Neural progenitor cell (in vitro differentiated cells): Measurements from ENCODE around the gene ELAVL4. TPM values are rescaled to one million over a fixed set of nuclear protein-coding genes. Genes with fewer than 3 reads are reported as not detected.

ENCODE experiments used
- DNase-seq: peaks from one replicate; pipeline ENCODE4 v3.0.0-alpha.2; 2016; ENCODE audit warnings: low spot score
- H2AFZ ChIP-seq: fragments of 200-600 bp; sonication (generic); replicated peaks from 2 replicates; pipeline ENCODE4 v1.6.1; 2016; ENCODE audit warnings: antibody characterized with exemption
- H3F3A ChIP-seq: fragments of 200-600 bp; sonication (generic); 2 replicates; pipeline ENCODE4 v1.6.1; 2016; ENCODE audit warnings: antibody characterized with exemption, low read depth
- H3K27ac ChIP-seq: fragments of 200-600 bp; sonication (generic); 2 replicates; pipeline ENCODE4 v1.5.1; 2016; ENCODE audit warnings: mild to moderate bottlenecking
- H3K27me3 ChIP-seq: fragments of 200-600 bp; sonication (generic); 2 replicates; pipeline ENCODE4 v1.6.1; 2016; ENCODE audit warnings: mild to moderate bottlenecking, moderate library complexity
- H3K36me3 ChIP-seq: fragments of 200-600 bp; sonication (generic); 2 replicates; pipeline ENCODE4 v1.5.1; 2016
- H3K4me1 ChIP-seq: fragments of 200-600 bp; sonication (generic); 2 replicates; pipeline ENCODE4 v1.6.1; 2016; ENCODE audit warnings: mixed run types
- H3K4me2 ChIP-seq: fragments of 200-600 bp; sonication (generic); 2 replicates; pipeline ENCODE4 v1.6.1; 2016
- H3K4me3 ChIP-seq: fragments of 200-600 bp; sonication (generic); 2 replicates; pipeline ENCODE4 v1.5.1; 2016
- H3K79me2 ChIP-seq: fragments of 200-600 bp; sonication (generic); 2 replicates; pipeline ENCODE4 v1.6.1; 2016; ENCODE audit warnings: low read depth
- H3K9ac ChIP-seq: fragments of 200-600 bp; sonication (generic); 2 replicates; pipeline ENCODE4 v1.6.1; 2016
- H3K9me3 ChIP-seq: fragments of 200-600 bp; sonication (generic); 2 replicates; pipeline ENCODE4 v1.5.1; 2016; ENCODE audit warnings: low read depth
- H4K20me1 ChIP-seq: fragments of 200-600 bp; sonication (generic); 2 replicates; pipeline ENCODE4 v1.6.1; 2016; ENCODE audit warnings: low read depth
- H3K27ac Mint-ChIP-seq: 3 replicates; pipeline ENCODE4 v1.8.0; 2021; ENCODE audit warnings: mixed read lengths
- H3K27me3 Mint-ChIP-seq: 2 replicates; pipeline ENCODE4 v1.8.0; 2022; ENCODE audit warnings: low read depth, mild to moderate bottlenecking, inconsistent platforms, moderate library complexity, mixed read lengths; ENCODE audit not compliant: insufficient read depth
- H3K36me3 Mint-ChIP-seq: 3 replicates; pipeline ENCODE4 v1.8.0; 2021; ENCODE audit warnings: mixed read lengths
- H3K4me1 Mint-ChIP-seq: 3 replicates; pipeline ENCODE4 v1.8.0; 2021; ENCODE audit warnings: mixed read lengths
- H3K4me3 Mint-ChIP-seq: 3 replicates; pipeline ENCODE4 v1.8.0; 2021; ENCODE audit warnings: mild to moderate bottlenecking, moderate library complexity, mixed read lengths
- H3K9me3 Mint-ChIP-seq: 3 replicates; pipeline ENCODE4 v1.8.0; 2020; ENCODE audit warnings: mixed read lengths
- EZH2 ChIP-seq: fragments of 200-600 bp; sonication (generic); IDR thresholded peaks from 2 replicates; pipeline ENCODE4 v1.6.1; 2017; ENCODE audit warnings: antibody characterized with exemption, mild to moderate bottlenecking, moderate library complexity
- EZH2phosphoT487 ChIP-seq: fragments of 200-600 bp; sonication (generic); IDR thresholded peaks from 2 replicates; pipeline ENCODE4 v1.6.1; 2017; ENCODE audit warnings: antibody characterized with exemption
- total RNA-seq: library from RNA; depleted of rRNA; stranded (reverse); fragments of >200 nt; gene quantifications from 2 replicates; pipeline ENCODE4 v1.2.3, GENCODE V29; 2015; ENCODE audit warnings: low replicate concordance
- TF ChIP-seq, protein P1 (sequence below): fragments of 200-600 bp; sonication (generic); IDR thresholded peaks from 2 replicates; pipeline ENCODE4 v1.5.1; 2017; ENCODE audit warnings: antibody characterized with exemption, mild to moderate bottlenecking

Gene ELAVL4
- total RNA-seq, 1 donor from 2014 or later, result not detected

DNA sequence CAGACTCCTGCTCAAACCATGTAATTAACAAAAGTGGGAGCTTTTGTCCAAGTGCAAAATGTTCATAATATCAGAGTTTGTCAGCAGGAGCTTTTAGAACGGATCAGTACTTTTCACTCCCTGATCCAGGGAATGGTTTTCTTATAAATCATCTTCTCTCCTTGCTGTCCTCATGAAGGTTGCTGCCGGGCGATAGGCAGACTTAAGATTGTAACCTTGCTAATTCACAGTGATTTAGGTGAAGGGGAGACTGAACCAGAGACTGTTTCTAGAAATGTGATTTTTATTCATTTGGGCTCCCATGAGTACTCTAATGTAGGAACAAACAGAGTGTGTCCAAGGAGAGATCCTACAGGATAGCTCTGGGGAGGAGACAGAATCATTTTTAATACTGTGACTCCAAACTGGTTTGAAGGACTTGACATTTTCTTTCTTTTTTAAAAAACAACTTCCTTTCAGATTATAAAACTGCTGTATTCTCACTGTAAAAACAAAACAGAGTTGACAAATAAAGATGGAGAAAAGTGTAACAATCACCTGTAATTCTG, 23.7 kb downstream of the ELAVL4 start:
- no peaks in the 10 kb centered on the region for H3K27me3 ChIP-seq
- no peaks in the 10 kb centered on the region for H3K9me3 Mint-ChIP-seq
- no peak for DNase-seq
- H3K9me3 ChIP-seq, result peaks cover 4% of the 10 kb centered on the region
- no peak overlapping the region for H3K4me3 ChIP-seq
- H2AFZ ChIP-seq, result no peak overlapping the region
- H3K79me2 ChIP-seq, result no peaks in the 10 kb centered on the region
- H3K9ac ChIP-seq, result no peak overlapping the region
- H3K36me3 Mint-ChIP-seq, result no peaks in the 10 kb centered on the region
- H3K4me3 Mint-ChIP-seq, result no peak overlapping the region
- no peak overlapping the region for H3K27ac Mint-ChIP-seq
- H3K4me1 Mint-ChIP-seq, result no peaks in the 10 kb centered on the region
- H4K20me1 ChIP-seq, result no peaks in the 10 kb centered on the region
- no peaks in the 10 kb centered on the region for H3F3A ChIP-seq
- no peaks in the 10 kb centered on the region for H3K4me1 ChIP-seq
- no peaks in the 10 kb centered on the region for H3K36me3 ChIP-seq
- no peak overlapping the region for H3K27ac ChIP-seq
- TF ChIP-seq EZH2phosphoT487, result no peak
- TF ChIP-seq, protein P1, sequence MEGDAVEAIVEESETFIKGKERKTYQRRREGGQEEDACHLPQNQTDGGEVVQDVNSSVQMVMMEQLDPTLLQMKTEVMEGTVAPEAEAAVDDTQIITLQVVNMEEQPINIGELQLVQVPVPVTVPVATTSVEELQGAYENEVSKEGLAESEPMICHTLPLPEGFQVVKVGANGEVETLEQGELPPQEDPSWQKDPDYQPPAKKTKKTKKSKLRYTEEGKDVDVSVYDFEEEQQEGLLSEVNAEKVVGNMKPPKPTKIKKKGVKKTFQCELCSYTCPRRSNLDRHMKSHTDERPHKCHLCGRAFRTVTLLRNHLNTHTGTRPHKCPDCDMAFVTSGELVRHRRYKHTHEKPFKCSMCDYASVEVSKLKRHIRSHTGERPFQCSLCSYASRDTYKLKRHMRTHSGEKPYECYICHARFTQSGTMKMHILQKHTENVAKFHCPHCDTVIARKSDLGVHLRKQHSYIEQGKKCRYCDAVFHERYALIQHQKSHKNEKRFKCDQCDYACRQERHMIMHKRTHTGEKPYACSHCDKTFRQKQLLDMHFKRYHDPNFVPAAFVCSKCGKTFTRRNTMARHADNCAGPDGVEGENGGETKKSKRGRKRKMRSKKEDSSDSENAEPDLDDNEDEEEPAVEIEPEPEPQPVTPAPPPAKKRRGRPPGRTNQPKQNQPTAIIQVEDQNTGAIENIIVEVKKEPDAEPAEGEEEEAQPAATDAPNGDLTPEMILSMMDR, result no peak
- no peak for TF ChIP-seq EZH2
- H3K27me3 Mint-ChIP-seq, result no peaks in the 10 kb centered on the region
- no peak overlapping the region for H3K4me2 ChIP-seq

DNA sequence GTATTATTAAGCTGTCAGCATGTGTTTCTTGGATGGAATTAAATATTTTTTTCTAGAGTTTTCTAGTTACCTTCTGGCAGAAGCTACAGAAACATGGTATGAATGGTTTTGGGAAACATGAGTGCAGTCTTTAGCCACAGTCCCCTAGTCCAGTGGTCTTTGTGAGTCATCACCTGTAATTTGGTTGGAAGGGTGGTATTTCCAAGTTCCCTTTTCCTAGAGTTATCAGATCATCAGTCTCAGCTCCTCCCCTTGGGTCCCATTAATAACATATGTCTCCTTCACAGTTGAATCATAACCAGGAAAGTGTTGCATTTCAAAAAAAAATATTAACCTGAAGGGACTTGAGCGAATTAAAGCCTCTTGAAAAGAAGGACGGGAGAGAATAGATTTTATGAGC, 27.0 kb downstream of the ELAVL4 start:
- Mint-ChIP-seq H3K27ac (no peak overlapping the region), H3K36me3 (no peaks in the 10 kb centered on the region), H3K9me3 (no peaks in the 10 kb centered on the region), H3K27me3 (no peaks in the 10 kb centered on the region), H3K4me1 (no peaks in the 10 kb centered on the region), H3K4me3 (no peak overlapping the region)
- peaks cover 4% of the 10 kb centered on the region for H3K9me3 ChIP-seq
- H3K4me3 ChIP-seq, result no peak overlapping the region
- H3K4me2 ChIP-seq, result no peak overlapping the region
- no peak for DNase-seq
- H3K27ac ChIP-seq, result no peak overlapping the region
- H3F3A ChIP-seq, result no peaks in the 10 kb centered on the region
- H3K79me2 ChIP-seq, result no peaks in the 10 kb centered on the region
- no peaks in the 10 kb centered on the region for H3K27me3 ChIP-seq
- no peaks in the 10 kb centered on the region for H4K20me1 ChIP-seq
- H3K9ac ChIP-seq, result no peak overlapping the region
- H3K4me1 ChIP-seq, result no peaks in the 10 kb centered on the region
- H2AFZ ChIP-seq, result no peak overlapping the region
- no peaks in the 10 kb centered on the region for H3K36me3 ChIP-seq
- TF ChIP-seq EZH2phosphoT487, result no peak
- no peak for TF ChIP-seq EZH2
- TF ChIP-seq, protein P1, result no peak

DNA sequence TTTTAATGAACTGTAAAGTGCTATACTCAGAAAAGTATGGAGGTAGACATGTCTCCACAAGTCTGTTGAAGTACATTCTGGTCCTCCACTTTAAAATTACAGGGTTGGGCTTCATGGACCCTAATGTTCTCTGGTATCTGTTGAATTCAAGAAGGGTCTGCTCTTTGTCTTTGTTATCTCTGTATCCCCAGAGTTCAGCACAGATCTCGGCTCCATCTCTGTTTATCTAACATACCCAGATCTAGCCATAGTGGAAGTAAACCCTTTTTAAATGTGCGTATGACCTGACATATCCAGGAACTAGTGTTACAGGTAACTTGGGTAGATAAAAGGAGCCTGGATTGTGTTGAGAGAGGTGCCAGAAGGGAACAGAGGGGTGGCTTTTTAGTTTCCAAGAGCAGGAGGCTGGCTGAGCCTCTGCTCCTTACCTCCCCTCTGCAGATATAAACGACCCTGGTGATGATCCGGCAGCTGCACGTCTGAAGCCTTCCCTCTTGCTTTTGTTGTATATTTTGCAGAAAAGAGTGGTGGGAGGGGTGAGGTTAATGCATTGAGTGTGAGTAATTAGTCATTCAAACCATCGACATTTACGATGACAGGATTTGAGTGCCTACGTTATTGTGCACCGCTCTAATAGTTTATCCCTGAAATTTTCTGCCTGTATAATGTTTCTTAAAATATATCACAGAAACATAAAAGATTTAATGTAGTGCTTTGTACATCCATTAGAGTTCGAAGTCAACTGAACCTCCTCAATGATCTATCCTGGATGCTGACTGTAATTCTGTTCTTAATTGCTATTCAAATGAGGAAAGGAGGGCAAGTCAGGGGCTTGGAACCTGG, 30.8 kb downstream of the ELAVL4 start:
- H3K27me3 Mint-ChIP-seq, result no peaks in the 10 kb centered on the region
- H3K4me3 Mint-ChIP-seq, result no peak overlapping the region
- H3K27me3 ChIP-seq, result no peaks in the 10 kb centered on the region
- DNase-seq, result no peak
- H3K4me2 ChIP-seq, result no peak overlapping the region
- no peaks in the 10 kb centered on the region for H3K36me3 ChIP-seq
- no peaks in the 10 kb centered on the region for H3K79me2 ChIP-seq
- H3K4me3 ChIP-seq, result no peak overlapping the region
- H3K4me1 ChIP-seq, result no peaks in the 10 kb centered on the region
- no peak overlapping the region for H2AFZ ChIP-seq
- H3K36me3 Mint-ChIP-seq, result no peaks in the 10 kb centered on the region
- no peak overlapping the region for H3K9ac ChIP-seq
- H3K27ac Mint-ChIP-seq, result no peak overlapping the region
- H3K9me3 ChIP-seq, result peaks cover 4% of the 10 kb centered on the region
- H3K27ac ChIP-seq, result no peak overlapping the region
- no peaks in the 10 kb centered on the region for H3F3A ChIP-seq
- no peaks in the 10 kb centered on the region for H3K9me3 Mint-ChIP-seq
- H3K4me1 Mint-ChIP-seq, result no peaks in the 10 kb centered on the region
- no peak for TF ChIP-seq EZH2phosphoT487
- TF ChIP-seq, protein P1, result no peak
- TF ChIP-seq EZH2, result no peak
- H4K20me1 ChIP-seq, result no peaks in the 10 kb centered on the region
